C4-2B (cell line): ENCODE results near the gene CLDN5.

Source experiments
- ZFX ChIP-seq: fragments of 450-650 bp; IDR thresholded peaks from 2 replicates; pipeline ENCODE4 v1.6.1; 2017
- TF ChIP-seq, protein P1 (sequence below): fragments of 450-650 bp; conservative IDR thresholded peaks from 2 replicates; pipeline ENCODE4 v1.5.1; 2017; ENCODE audit warnings: mild to moderate bottlenecking

DNA sequence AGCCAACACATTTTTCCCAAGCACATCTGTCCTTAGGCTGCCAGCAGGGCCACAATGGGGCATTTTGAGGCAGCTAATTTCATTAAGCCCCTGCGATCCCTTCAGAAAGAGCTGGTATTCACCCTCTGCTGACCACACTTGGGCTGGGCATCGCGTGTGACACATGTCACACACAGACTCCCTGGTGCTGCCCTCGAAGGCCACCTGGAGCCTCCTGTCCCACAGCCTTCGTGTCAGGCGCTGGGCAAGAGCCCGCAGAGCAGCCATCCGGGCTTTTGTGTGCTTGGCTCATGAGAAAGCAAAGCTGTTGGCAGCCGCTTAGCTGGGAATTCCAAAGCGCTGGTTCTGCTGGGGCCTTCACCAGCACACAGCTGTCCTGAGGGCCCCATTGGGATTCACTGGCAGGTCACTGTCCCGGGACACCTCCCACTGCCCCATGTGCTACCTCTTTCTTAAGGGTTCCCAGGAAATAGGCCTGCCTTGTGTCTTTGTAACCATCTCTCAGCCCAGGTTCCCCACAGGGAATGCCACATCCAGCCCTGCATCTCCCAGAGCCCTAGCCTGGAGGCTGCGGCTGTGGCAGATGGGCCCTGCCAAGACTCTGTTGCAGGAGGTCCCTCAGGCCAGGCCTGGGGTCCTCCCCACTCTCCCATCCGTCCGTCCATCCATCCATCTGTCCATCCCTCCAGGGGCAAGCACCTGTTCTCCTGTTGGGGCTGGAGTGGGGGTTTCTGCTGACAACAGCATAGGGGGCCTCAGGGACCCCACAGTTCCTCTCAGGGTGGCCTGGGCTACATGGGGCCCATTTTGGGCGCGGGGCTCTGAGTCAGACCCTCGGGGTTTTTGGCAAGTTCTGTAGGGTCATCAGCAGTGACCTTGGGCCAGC lies 4.9 kb downstream of the CLDN5 start:
- TF ChIP-seq, protein P1, sequence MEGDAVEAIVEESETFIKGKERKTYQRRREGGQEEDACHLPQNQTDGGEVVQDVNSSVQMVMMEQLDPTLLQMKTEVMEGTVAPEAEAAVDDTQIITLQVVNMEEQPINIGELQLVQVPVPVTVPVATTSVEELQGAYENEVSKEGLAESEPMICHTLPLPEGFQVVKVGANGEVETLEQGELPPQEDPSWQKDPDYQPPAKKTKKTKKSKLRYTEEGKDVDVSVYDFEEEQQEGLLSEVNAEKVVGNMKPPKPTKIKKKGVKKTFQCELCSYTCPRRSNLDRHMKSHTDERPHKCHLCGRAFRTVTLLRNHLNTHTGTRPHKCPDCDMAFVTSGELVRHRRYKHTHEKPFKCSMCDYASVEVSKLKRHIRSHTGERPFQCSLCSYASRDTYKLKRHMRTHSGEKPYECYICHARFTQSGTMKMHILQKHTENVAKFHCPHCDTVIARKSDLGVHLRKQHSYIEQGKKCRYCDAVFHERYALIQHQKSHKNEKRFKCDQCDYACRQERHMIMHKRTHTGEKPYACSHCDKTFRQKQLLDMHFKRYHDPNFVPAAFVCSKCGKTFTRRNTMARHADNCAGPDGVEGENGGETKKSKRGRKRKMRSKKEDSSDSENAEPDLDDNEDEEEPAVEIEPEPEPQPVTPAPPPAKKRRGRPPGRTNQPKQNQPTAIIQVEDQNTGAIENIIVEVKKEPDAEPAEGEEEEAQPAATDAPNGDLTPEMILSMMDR, result no peak
- no peak for TF ChIP-seq ZFX
